ENCODE results near the gene IL20RA.

DNA sequence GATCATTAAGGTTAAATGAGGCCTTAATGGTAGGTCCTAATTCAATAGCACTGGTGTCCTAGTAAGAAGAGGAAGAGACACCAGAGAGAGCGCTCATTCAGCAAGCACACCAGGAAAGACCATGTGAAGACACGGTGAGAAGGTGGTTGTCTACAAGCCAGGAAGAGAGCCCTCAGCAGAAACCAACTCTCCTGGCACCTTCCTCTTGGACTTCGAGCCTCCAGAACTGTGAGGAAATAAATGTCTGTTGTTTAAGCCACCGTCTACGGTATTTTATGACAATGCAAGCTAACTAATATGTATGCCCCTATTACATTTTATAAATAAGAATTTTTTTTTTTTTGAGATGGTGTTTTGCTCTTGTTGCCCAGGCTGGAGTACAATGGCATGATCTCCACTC, 59.3 kb downstream of the IL20RA start:
- TF ChIP-seq, protein P1, sequence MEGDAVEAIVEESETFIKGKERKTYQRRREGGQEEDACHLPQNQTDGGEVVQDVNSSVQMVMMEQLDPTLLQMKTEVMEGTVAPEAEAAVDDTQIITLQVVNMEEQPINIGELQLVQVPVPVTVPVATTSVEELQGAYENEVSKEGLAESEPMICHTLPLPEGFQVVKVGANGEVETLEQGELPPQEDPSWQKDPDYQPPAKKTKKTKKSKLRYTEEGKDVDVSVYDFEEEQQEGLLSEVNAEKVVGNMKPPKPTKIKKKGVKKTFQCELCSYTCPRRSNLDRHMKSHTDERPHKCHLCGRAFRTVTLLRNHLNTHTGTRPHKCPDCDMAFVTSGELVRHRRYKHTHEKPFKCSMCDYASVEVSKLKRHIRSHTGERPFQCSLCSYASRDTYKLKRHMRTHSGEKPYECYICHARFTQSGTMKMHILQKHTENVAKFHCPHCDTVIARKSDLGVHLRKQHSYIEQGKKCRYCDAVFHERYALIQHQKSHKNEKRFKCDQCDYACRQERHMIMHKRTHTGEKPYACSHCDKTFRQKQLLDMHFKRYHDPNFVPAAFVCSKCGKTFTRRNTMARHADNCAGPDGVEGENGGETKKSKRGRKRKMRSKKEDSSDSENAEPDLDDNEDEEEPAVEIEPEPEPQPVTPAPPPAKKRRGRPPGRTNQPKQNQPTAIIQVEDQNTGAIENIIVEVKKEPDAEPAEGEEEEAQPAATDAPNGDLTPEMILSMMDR (conservative IDR thresholded peaks at IDR 0.05), result no peak
- TF ChIP-seq ZFX (IDR thresholded peaks at IDR 0.05), result no peak

Data from C4-2B (cell line).